Effector CD4-positive, alpha-beta T cell (primary cell): ENCODE results near the gene KCNQ1.

ENCODE experiments used
- DNase-seq: peaks from one replicate; pipeline ENCODE4 v3.0.0-alpha.2; 2020

Gene KCNQ1

GRCh38 chr11:2835751-2836150, 390.9 kb downstream of the KCNQ1 start:
- no peak for DNase-seq

GRCh38 chr11:2836315-2837095, 391.7 kb downstream of the KCNQ1 start:
- DNase-seq = no peak

GRCh38 chr11:2837096-2837601, 392.3 kb downstream of the KCNQ1 start:
- no peak for DNase-seq

GRCh38 chr11:2837651-2838050, 392.8 kb downstream of the KCNQ1 start:
- no peak for DNase-seq

GRCh38 chr11:2838091-2838490, 393.3 kb downstream of the KCNQ1 start:
- no peak for DNase-seq

GRCh38 chr11:2838676-2839294, 394.0 kb downstream of the KCNQ1 start:
- no peak for DNase-seq

- no peak for DNase-seq
These were observed 394.7 kb downstream of the KCNQ1 start for GRCh38 chr11:2839395-2839943.

GRCh38 chr11:2841411-2842190, 396.8 kb downstream of the KCNQ1 start:
- no peak for DNase-seq

- DNase-seq = no peak
These were observed 398.1 kb downstream of the KCNQ1 start for GRCh38 chr11:2842876-2843275.

GRCh38 chr11:2843551-2843950, 398.7 kb downstream of the KCNQ1 start:
- no peak for DNase-seq

- no peak for DNase-seq
These were observed 399.5 kb downstream of the KCNQ1 start for GRCh38 chr11:2844116-2844842.

- no peak for DNase-seq
These were observed 400.2 kb downstream of the KCNQ1 start for GRCh38 chr11:2844996-2845395.

- no peak for DNase-seq
These were observed 401.2 kb downstream of the KCNQ1 start for GRCh38 chr11:2846056-2846455.

GRCh38 chr11:2846470-2846869, 401.7 kb downstream of the KCNQ1 start:
- no peak for DNase-seq

- no peak for DNase-seq
These were observed 402.8 kb downstream of the KCNQ1 start for GRCh38 chr11:2847561-2847960.

- no peak for DNase-seq
These were observed 403.7 kb downstream of the KCNQ1 start for GRCh38 chr11:2848497-2848896.

- no peak for DNase-seq
These were observed 405.4 kb downstream of the KCNQ1 start for GRCh38 chr11:2849994-2850770.

GRCh38 chr11:2853401-2853800, 408.6 kb downstream of the KCNQ1 start:
- no peak for DNase-seq

- no peak for DNase-seq
These were observed 409.3 kb downstream of the KCNQ1 start for GRCh38 chr11:2853997-2854560.

- DNase-seq = no peak
These were observed 410.4 kb downstream of the KCNQ1 start for GRCh38 chr11:2855162-2855561.

GRCh38 chr11:2857276-2857675, 412.5 kb downstream of the KCNQ1 start:
- DNase-seq = no peak
